Hippocampal formation (tissue), 2 donors: ENCODE results near the gene C19orf85.

Source experiments
- DNase-seq, 2 donors: peaks; one replicate each; lab custom pipeline; 2025; lab: John Stamatoyannopoulos, UW

The C19orf85 gene

DNA sequence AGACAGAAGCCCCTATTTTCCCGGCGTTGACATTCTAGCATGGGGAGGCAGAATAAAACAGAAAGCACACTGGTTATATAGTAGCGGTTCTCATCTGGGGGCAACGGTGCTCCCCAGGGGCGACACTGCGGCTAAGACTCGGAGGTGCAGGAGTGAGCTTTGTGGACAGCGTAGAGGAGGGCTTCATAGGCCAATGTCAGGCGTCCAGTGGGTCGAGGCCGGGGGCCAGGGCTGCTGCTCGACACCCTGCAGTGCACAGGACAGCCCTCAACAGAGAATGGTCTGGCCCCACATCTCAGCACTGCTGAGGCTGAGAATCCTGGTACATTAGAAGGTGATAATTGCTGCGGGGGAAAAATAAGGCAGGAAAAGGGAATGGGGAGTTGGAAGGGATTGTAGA lies 13.4 kb upstream of the C19orf85 start:
- DNase-seq = no peak

DNA sequence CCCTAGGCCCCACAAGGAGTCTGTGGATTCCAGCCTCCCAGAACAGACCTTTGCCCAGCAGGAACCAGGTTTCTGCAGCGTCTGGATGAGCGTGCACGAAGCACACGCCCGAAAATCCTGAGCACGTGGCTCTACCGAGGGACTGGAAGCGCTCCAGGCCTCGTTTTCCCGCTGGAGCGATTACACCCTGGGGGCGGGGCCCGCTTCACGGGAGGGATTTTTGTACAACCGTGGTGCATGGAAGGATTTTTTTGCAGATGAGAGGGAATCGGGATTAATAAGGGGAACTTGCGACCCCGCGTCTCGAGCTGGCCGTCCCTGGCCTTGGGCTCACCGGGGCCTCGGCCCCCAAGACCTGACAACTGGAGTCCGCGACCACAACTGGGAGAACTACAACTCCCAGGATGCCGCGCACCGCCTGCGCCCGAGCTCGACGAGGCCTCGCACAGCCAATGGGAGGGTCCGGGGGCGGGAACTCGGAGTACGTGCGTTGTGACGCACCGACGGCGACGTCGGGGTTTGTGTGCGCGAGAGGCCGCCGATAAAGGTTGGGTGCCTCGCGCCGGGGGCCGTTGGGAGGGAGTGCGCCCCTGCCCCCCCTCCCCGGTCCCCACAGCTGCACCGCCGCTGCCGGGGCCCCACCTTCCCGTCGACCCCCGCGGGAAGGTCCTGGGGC lies 11.7 kb upstream of the C19orf85 start, which contains the start of gene ZNF628:
ZNF628 (plus strand) TSS at position 518 of the 676 bp plus-strand sequence. CDS start 3,294 bp downstream, outside the sequence.
- peak; percentile 96 to 99 for DNase-seq

DNA sequence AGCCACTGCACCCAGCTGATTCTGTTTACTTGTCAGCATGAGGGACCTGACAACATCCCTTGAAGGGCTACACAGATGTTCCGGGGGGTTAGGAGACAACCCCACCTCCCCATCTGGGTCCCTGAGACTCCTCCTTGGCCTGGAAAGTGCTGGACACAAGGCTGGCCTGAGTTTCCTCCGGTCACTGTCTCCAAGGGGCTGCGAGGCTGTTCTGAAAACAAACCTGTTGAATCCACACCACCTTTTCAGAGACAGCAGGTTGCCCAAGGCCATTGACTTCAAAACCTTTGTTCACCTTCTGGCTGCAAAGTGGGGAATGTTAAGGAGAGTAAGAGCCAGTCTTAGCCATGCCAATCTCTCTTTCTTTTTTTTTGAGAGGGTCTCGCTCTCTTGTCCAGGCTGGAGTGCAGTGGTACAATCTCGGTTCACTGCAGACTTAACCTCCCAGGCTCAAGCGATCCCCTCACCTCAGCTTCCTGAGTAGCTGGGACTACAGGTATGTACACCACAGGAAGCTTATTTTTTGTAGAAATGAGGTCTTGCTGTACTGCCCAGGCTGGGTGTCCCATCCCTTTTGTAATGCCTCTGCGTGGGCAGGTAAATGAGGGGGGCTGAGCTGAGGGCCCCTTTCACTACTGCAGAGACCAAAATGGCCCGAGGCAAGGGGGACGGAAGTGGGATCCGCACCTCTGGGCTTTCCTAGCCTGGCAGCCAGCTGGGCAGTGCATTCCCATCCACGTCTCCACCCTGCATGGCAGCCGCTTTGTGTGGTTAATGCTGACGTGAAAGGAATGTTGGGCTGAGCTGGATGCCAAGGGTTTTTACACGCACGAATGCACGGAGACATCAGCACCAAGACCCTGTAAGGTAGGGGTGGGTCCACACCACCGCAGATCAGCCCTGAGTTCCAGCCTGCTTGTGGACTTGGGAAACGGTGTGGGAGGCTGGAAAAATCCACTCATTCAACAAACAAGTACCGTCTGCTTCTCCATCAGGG lies 10.0 kb upstream of the C19orf85 start:
- no peak for DNase-seq

DNA sequence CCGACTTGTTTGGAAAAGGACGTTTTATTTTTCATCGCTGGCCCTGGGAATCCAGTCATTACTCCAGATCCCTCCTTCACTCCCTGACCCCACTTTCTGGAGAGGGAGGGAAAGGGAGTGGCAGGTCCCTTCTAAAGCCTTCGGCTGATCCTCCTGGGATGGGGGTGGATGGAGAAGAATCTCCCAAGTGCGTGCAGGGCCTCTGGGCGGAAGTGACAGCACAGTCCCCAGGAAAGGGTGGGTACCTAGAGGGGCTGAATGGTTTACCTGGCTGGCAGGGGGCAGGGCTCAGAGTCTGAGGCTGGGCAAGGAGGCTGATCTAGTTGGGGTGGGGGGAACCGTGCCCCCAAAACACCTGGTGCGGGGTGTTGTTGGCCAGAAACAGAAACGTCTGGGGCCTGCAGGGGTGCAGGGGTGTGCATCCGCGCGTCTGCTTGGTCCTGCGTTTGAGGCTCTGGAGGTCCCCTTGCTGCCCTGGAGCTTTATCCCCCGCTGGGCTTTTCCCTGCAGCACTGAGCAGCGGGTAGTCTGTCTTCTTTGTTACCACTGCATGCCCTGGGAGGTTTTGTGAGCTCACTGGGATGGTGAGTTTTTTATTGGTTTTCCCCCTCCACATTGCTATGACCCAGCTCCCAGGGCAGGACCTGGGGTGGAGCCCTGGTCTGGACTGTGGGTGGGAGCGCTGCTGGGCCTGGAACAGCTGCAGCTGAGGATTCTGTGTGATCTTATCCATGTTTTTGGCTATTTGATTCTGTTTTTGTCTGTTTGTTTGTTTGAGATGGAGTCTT lies 8.9 kb upstream of the C19orf85 start:
- DNase-seq = no peak

DNA sequence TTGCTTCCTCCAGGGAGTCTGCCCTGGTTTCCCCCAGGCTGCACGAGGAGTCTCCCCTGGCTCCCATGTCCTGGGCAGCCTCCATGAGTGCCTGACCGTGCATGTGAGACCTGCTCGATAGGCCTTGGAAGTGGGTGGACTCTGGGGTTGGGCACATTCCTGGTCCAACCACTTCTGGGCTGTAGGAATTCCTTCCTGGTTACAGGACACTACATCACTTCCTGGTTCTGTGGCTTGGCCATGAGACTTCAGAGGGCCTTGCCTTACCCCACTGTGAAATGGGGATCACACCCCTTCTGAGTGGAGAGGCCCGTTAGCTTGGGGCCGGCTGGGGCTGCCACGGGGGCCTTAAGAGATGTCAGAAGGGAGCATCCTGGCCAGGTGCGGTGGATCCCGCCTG lies 7.9 kb upstream of the C19orf85 start:
- DNase-seq = no peak

DNA sequence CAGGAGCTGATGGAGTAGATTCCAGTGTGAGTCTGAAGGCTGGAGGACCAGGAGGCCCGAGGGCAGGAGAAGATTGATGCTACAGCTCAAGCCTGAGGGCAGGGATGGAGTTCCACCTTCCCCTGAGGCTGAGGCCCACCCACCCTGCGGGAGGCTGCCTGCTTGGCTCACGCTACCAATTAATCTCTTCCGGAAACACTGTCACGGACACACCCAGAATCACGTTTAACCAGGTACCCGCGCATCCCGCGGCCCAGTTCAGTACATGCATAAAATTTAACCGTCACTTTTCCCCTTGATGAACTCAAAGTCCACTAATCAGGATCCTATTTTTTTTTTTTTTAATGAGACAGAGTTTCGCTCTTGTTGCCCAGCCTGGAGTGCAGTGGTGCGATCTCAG lies 6.7 kb upstream of the C19orf85 start:
- no peak for DNase-seq

DNA sequence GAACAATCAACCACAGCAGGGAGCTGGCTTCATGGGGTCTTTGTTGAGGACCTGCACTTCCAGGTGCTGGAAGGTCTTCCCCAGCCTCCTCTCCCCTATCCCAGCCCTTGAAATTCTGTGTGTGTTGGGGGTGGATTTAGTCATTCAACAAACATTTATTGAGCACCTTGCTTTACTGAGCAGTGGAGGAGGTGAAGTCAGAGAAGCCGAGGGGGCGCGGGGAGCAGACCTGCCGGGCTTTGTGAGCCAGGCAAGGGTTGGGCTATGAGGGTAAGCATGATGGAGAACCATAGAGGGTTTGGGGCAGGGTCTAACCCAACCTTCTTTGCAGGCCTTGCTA lies 3.5 kb upstream of the C19orf85 start:
- DNase-seq = no peak

DNA sequence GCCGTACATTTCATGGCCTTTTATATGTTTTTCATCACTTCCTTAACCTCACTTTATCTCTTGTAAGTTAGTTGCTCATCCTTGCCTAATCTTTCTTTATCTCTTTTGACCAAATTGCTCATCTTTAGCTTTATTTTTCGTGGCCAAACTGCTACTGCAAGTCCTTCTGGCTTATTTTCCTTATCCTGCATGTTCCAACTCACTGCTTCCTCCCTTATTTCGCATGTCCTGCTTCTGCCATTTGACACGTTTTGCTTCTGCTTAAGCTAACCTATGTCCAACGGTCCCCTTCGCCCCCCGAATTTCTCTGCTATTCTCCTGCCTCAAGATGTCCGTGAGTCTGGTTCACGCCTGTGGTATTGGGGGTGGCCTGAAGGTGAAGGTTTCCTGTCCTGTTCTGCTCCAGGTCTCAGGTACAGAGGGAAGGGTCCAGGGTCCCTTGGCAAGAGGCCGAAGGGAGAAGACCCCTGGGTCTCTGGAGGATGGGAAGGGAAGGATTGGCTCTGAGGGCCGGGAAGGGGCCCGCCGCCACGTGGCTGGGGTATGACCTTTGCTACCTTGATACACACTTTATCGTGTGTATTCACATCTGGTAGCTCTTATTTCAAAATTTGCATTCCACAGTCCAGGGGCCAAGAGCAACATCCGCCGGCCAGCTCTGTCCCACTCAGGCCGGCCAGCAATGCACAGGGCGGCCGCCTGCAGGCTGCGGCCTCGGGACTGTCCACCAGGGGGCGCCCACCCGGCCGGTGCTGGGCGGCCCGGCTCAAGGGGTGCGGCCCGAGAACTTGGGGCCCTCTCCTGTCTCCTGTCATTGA lies 2.9 kb upstream of the C19orf85 start:
- DNase-seq = peak in 1 of 2 donors; percentile 40

DNA sequence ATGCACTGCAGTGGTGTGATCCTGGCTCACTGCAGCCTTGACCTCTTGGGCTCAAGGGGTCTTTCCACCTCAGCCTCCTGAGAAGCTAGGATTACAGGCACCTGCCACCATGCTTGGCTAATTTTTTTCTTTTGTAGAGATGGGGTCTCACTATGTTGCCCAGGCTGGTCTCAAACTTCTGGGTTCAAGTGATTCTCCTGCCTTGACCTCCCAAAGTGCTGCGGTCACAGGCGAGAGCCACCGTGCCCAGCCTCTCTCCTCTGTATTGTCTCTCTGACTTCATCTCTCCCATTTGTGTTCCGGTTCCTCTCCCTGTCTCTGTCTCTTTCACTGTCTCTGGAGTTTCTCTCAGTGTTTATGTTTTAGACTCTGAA lies 1.7 kb upstream of the C19orf85 start:
- no peak for DNase-seq

DNA sequence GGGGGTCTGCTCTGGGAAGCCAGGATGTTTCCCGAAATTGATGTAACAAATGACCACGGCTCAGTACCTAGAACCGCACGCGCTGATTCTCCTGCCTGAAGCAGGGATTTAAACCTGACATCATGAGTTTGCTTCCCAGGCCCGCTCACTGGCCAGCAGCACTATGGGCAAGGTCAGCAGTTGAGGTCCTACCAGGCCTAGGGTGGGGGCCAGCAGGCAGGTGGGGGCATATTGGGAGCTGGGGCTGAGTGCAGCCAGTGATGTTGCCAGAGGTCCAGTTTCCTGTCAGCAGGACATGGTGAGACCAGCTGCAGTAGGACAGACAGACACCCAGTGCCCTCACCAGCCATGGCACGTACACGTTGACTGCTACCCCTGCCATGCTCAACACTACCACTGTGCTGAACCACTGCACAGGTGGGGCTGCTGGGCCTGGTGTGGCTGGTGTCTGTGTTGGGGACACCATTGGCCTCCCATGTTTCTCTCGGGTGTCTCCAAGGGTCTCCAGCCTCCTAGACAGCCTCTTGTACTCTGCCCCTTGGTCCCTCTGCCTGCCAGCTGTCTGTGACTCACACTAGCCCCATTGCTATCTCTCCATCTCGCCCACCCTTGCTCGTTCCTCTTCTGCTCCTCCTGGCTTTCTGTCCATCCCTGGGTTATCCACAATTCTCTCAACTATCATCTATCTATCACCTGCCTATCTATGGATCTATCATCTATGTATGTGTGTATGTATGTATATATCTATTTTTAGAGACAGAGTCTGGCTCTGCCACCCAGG lies 1.1 kb upstream of the C19orf85 start:
- DNase-seq = no peak

DNA sequence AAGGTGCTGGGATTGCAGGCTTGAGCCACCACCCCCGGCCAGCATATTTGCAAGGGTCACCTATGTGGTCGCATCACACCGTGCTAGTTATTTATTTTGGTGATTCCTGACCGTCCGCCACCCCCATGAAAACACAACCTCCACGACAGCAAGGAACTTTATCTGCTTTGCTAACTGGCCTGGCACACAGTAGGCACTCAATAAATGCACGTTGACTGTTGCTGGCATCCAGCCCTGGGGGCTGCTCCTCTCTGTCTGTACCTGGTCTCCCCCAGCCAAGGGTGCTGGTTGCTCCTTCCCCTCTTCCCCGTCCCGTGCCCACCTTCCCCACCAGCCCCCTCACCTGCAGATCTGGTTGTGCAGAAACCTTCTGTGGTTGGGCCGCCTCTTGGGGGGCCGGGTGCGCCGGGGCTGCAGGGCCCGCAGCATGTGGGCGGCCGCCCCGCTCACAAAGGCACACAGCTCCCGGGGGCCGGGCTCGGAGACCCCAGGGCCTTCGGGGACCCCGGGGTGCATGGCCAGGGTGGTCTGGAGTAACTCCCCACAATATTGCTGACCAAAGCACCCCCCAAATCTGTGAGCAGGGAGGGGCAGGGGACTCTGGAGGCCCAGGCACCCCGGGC lies 401 bp downstream of the C19orf85 start:
- no peak for DNase-seq

DNA sequence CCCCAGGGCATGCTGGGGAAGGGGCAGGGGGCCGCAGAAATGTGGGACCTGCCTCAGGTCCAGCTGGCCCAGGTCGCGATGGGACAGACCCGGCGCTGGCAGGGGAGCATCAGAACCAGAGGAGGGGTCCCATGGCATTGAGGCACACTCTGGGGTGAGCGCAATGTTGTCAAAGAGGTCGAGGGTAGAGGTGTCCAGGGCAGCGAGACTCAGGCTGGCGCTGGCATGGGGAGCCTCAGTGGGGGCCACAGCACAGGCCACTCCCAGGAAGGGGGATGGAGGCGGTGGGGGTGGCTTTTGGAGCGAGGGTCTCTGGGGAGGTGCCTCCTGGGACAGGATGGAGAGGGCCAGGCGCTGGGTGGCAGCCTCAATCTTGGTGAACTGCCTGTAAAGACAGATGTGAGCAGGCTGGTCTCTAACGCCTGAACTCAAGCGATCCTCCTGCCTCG lies 944 bp downstream of the C19orf85 start:
- DNase-seq = no peak

DNA sequence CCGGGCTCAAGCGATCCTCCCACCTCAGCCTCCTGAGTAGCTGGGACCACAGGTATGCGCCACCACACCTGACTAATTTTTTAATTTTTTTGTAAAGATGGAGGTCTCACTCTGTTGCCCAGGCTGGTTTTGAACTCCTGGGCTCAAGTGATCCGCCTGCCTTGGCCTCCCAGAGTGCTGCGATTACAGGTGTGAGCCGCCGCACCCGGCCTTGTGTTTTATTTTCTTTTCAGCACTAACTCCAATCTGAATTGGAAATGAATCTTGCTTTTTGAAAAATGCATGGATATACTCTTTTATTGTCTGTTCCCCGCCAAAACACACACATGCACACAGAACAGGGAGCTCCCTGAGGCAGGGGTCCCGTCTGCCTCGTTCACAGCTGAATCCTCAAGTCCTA lies 1.8 kb downstream of the C19orf85 start:
- no peak for DNase-seq

DNA sequence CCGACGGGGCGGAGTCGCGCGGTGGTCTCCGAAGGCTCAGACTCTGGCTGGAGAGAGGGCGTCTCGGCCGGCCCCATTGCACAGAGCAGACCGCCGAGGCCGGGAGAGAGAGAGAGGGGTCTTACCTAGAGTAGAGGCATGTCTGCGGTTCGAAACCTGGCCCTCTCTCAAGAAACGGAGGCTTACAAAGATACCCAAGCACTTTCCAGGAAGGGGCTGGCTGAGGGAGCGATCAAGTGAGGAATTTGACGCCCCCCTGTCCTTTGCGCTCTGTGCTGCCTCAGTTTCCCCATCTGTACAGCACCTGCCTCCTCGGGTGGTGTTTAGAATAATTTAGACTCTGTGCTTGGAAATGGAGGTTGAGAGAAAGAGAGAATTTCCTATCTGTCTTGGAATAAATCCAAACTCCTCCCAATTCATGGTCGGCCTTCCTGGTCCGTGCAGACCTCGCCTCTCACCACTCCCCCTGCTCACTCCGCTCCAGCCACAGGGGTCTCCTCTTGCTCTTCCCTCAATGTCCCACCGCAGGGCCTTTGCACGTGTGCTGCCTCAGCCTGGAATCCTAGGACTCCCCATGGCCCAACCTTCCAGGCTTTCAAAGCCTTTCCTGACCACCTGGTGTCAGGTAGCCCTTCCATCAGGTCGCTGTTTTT lies 2.5 kb downstream of the C19orf85 start:
- no peak for DNase-seq

DNA sequence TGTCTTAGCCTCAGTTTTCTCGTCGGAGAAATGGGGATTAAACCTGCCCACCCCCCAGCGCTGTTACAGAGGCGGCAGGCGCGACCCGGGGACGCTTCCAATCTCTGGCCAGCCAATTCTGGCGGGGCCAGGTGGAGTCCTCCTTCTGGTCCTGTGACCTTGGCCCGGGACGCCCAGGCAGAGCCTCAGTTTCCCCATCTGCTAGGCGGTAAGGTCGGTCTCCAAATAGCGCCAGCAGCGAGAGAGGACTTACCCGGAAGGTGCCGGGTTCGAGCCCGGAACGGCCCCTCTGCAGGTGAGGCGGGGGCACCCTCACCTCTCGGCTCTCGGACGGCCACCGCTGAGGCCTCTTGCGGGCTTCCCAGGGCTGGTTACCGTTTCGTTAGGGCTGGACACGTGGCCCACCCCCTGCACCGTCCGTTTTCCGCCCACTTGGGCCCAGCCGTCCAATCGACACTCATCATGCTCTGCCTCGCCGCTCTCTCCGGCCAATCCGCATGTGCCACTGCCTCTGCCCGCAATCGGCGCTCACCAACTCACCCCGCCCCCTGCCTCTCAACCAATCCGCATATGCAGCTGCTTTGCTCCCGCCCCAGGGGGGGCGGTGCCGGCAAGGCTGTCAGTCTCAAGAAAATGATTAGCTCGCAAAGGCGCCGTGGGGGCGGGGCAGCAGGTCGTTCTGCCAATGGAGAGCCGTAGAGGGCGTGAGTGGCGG lies 3.1 kb downstream of the C19orf85 start, which contains the start of gene ISOC2:
ISOC2 (minus strand) TSS at position 384 of the 715 bp plus-strand sequence. CDS start 5,156 bp downstream, outside the sequence.
- DNase-seq = peak; percentile 98 to 100

DNA sequence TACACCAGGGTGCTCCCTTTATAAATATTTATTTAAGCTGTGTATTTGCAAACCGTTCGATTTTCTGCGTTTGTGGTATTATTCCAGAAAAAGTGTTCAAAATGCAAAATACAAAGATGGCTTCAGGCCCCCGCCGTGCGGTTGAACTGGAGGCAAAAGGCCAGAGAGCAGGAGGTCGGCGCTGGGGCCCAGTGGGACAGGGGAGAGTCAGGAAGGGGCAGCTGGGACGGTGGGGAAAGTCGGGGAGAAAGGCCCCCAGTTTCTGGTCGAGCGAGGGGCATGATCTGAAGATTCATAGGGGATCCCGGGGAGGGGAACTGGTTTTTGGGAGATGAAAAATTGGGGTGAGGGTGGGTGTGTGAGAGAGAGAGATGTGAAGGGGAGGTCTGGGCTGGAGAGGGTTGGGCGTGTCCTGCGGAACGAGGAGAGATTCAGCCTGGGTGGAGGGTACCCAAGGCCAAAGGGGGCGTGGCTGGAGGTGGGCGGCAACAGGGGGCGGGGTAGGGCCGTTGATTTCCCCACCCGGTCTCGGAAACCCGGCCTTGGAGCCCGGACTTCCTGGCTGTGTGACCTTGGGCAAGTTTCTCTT lies 3.8 kb downstream of the C19orf85 start:
- DNase-seq = peak in 1 of 2 donors; percentile 43

DNA sequence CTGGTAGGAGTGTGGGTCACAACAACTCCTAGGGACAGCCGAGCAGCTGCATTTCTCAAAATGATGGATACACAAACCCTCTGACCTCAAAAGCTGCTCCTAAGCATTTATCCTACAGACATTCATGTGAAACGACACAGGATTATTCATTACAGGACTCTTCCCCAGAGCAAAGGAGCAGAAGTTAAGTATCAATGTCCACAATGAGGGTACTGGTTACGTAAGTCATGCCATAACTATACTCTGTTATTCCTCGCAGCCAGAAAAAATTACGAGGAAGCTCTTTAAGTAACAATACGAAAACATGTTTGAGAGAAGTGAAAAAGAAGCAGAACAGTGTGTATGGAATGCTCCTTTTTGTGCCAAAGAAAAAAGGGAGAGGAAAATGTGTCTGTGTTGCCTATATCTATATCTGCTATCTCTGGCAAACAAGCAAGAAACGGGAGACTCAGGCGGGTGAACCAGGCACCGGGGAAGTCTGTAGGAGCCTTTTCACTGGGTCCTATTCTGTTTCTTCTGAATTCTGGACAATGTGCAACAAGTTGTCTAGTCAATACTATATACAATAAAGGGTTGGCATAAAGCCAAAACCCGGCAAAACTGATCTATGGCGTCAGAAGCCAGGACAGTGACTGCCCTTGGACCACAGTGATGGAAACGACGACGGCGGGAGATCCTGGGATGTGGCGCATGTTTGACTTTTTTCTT lies 4.4 kb downstream of the C19orf85 start:
- DNase-seq = peak in 1 of 2 donors; percentile 9

DNA sequence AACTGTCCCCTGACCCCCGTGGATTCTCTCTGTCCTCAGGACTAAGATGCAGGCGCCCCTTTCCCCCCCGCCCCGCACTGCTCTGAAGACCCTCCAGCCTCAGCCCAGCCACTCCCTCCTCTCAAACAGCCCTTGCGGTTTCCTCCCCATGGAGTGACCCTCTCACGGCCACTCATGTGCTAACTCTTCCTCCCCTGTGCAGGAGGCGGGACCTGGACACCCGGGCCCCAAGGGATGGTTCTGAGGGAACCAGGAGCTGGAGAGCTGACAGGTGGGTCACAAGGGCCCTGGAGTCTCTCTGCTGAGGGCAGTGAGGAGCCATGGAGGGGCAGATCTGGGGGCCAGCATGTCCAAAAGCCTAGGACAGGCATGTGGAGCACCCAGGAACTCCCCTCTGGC lies 5.0 kb downstream of the C19orf85 start:
- no peak for DNase-seq
